Mesodermal cell (in vitro differentiated cells): Measurements from ENCODE around the gene C2.
A peak's percentile ranks its signal among the peaks of the same experiment; 100 is the strongest.

ENCODE experiments used
- H3K27ac ChIP-seq: 2 replicates; pipeline ENCODE4 v1.7.0; 2013; ENCODE audit warnings: mild to moderate bottlenecking, low read depth, low read length, moderate library complexity; ENCODE audit not compliant: severe bottlenecking
- H3K36me3 ChIP-seq: 2 replicates; pipeline ENCODE4 v1.7.1; 2013; ENCODE audit warnings: mild to moderate bottlenecking, low read length, moderate library complexity; ENCODE audit not compliant: control insufficient read depth, insufficient read depth
- H3K4me1 ChIP-seq: one replicate; pipeline ENCODE4 v1.7.1; 2013; ENCODE audit warnings: mild to moderate bottlenecking, low read length; ENCODE audit not compliant: insufficient read depth, control insufficient read depth, poor library complexity, severe bottlenecking
- H3K4me3 ChIP-seq: 2 replicates; pipeline ENCODE4 v1.7.0; 2013; ENCODE audit warnings: low read length, control low read depth, mild to moderate bottlenecking; ENCODE audit not compliant: insufficient read depth, poor library complexity, severe bottlenecking; ENCODE audit errors: extremely low read depth
- H3K9me3 ChIP-seq: 2 replicates; pipeline ENCODE4 v1.7.1; 2013; ENCODE audit warnings: mild to moderate bottlenecking, low read length, moderate library complexity; ENCODE audit not compliant: control insufficient read depth
- WGBS, 2 experiments: methylation state at CpG; one replicate each; pipeline ENCODE4 v1.1.5; 2013; ENCODE audit warnings: missing lambda C conversion rate in 2 of 2; ENCODE audit not compliant: insufficient coverage in 2 of 2; 5-methylcytosine and 5-hydroxymethylcytosine counted together

Gene C2

DNA sequence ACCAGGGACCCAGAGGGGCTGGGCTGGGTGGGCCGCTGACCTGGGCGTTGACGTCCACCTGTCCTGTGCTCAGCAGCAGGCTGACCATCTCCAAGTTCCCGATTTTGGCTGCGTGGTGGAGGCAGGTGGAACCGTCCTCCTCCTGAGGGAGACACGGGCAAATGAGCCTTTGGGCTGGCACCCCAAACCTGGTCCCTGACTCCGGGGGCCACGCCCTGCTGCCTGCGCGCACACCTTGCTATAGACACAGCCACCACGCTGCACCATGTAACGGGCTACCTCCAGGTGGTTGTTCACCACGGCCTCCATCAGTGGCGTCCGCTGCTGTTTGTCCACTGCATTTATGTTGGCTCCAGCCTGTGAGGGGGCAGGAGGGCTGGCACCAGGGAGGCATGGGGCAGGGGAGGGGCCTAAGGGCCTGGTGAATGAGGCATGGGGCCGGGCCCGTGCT is 41.0 kb upstream of the C2 start:
- H3K27ac ChIP-seq, result no peak overlapping the region
- peaks cover 91% of the 10 kb centered on the region for H3K36me3 ChIP-seq
- no peaks in the 10 kb centered on the region for H3K9me3 ChIP-seq
- no peak overlapping the region for H3K4me3 ChIP-seq
- H3K4me1 ChIP-seq, result no peaks in the 10 kb centered on the region
- 98 to 100% methylated on average over 15 to 18 of the region's 18 CpGs for WGBS, 2 experiments

DNA sequence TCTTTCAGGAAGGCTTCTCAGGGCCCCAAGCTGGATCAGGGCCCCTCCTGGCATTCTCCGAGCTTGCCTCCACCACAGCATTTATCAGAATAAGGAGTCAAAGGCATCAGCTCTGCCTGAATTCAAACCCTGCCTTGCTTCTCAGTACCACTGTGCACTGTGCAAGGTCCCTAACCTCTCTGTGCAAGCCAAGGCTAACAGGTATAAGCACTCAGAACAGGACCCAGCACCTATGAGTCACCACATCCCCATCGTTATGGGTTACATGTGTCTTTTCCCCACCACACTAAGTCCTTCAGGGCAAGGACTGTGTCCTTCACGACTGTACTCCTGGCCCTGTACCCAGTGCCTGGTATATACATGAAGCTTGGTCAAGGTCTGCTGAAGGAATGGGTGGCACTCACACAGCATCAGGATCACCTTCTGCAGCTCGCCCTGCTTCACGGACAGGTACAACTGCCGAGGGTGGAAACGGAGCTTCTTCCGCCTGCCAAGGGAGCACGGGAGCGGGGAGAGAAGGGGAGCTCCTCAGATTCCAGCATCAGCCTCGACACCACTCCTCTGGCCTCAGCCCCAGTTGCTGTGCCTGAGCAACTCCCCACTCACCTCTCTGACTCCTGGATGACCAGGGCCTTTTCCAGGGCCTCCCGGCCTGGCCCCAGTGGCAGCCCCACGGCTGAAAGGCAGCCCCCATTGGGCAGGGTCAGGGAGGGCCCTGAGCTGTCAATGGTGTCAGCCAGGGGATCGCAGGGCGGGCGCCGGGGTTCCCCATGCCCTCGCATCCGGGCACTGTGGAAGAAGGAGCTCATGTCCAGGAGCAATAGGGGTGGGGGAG is 40.1 kb upstream of the C2 start:
- Histone ChIP-seq H3K4me3 (no peak overlapping the region), H3K4me1 (no peaks in the 10 kb centered on the region), H3K36me3 (peaks cover 92% of the 10 kb centered on the region), H3K27ac (no peak overlapping the region), H3K9me3 (no peaks in the 10 kb centered on the region)
- WGBS, 2 experiments, result 97 to 100% methylated on average over 11 to 16 of the region's 19 CpGs

DNA sequence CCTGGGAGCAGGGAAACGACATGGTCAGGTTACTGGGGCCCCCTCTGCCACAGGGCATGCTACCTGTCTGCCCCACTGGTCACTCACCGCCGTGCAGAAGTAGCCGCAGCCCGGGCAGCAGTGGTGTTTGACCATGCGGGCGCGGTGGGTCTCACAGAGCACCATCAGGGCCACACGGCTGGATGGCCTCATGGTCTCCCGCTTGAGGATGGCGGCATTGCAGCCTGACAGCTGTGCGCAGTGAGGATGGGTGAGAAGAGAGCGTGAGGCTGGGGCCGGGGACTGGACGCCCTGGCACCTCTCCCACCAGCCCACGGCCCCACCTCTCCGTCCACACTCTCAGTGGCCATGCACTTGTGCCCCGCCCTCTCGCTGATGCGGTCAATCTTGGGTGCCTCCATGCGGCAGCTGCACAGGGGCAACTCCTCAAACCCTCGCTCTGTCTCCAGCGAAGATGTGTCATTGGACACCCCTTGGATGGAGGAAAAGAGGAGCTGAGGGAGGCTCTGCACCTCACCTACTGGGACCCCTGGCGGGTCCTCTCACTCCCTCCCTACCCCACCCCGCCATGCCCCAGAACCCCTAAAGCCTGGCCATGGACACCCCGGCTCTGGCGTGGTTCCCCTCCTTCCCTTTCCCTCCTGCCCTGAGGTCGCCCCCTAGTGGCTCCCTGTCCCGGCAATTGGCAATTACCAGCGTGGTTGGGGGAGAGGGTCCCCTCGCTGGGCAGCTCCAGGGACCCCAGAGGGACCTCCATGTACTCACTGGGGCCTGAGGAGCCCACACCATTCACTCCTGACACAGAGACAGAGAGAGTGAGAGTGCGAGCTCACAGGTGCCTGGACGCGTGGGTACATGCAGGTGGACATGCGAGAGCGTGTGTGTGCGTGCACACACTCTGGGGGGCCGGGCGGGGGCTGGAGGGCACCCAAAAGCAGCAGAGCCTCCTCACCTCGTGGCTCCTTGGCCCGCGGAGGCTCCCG is 39.0 kb upstream of the C2 start:
- H3K9me3 ChIP-seq, result no peaks in the 10 kb centered on the region
- no peaks in the 10 kb centered on the region for H3K4me1 ChIP-seq
- H3K27ac ChIP-seq, result no peak overlapping the region
- H3K4me3 ChIP-seq, result no peak overlapping the region
- 88 to 95% methylated on average over 28 to 34 of the region's 43 CpGs for WGBS, 2 experiments
- H3K36me3 ChIP-seq, result peaks cover 92% of the 10 kb centered on the region

DNA sequence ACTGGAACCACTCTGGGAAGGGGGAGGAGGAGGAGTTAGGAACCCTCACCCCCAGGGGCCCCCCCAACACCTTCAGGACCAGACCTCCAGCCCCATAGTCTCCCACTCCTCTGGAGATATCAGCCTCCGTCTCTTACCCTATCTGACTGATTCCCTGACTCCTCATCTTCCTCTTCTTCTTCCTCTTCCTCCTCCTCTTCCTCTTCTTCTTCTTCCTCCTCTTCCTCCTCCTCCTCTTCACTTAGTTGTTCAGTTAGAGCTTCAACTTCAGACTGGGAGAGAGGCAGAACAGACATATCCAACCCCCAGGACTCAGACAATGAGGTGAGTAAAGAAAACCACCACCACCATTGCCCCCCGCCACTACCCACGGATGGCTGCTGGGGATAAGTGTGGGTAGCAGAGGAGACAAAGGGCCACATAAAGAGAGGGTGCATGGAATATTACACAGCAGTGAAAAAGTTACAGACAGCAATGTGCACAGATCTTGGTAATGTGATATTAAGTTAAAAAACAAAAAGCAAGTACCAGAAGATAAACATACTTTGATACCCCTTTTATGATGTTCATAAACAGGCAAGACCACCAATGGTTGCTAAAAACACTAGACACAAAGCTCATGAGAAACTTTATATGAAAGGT is 38.1 kb upstream of the C2 start:
- Histone ChIP-seq H3K9me3 (no peaks in the 10 kb centered on the region), H3K4me1 (no peaks in the 10 kb centered on the region), H3K4me3 (no peak overlapping the region), H3K36me3 (peaks cover 94% of the 10 kb centered on the region), H3K27ac (no peak overlapping the region)
- WGBS, 2 experiments, result 100% methylated on average over 1 to 3 of the region's 3 CpGs

DNA sequence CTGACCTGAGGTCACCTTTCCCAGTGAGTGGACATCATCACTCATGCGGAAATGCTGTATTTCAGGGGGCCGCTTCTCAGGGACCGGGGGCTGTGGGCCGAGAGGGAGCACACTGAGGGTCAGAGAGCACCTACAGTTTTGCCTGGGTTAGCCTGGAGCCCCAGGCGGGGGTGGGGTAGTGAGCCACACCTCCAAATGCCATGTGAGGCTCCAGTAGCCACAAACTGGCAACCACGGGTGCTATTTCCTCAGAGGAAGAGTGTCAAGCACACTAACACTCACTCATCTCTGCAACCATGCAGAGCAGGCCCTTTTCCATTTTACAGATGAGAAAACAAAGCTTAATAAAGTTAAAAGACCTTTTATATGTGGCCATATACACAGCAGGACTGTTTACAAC is 34.7 kb upstream of the C2 start:
- Histone ChIP-seq H3K27ac (no peak overlapping the region), H3K4me1 (peaks cover 4% of the 10 kb centered on the region), H3K36me3 (peaks cover 81% of the 10 kb centered on the region), H3K9me3 (no peaks in the 10 kb centered on the region), H3K4me3 (no peak overlapping the region)
- 92% methylated on average over 2 to 5 of the region's 6 CpGs for WGBS, 2 experiments

DNA sequence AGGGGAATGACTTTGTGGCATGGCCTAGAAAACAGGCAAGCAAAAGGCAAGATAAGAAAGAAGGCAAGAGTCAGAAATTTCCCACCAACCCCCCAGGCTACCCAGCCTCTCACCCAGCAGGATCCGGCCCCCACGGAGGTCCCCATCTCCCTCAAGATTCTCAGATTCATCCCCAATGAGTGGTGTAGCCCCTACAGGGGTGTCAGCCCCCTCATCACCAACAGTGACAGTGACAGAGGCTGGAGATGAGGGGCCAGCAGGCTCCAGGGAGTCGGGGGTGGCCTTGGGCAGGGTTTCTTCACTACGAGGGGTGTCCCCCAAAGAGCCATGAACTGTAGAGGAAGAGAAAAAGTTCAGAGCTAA is 31.0 kb upstream of the C2 start:
- Histone ChIP-seq H3K4me3 (peak overlapping the region; percentile 86), H3K36me3 (peaks cover 53% of the 10 kb centered on the region), H3K9me3 (no peaks in the 10 kb centered on the region), H3K27ac (peak overlapping the region; percentile 41), H3K4me1 (peaks cover 19% of the 10 kb centered on the region)
- WGBS, 2 experiments, result 56% methylated on average over 4 of the region's 4 CpGs; no CpG with 5 or more reads in 1 of the 2 experiments

DNA sequence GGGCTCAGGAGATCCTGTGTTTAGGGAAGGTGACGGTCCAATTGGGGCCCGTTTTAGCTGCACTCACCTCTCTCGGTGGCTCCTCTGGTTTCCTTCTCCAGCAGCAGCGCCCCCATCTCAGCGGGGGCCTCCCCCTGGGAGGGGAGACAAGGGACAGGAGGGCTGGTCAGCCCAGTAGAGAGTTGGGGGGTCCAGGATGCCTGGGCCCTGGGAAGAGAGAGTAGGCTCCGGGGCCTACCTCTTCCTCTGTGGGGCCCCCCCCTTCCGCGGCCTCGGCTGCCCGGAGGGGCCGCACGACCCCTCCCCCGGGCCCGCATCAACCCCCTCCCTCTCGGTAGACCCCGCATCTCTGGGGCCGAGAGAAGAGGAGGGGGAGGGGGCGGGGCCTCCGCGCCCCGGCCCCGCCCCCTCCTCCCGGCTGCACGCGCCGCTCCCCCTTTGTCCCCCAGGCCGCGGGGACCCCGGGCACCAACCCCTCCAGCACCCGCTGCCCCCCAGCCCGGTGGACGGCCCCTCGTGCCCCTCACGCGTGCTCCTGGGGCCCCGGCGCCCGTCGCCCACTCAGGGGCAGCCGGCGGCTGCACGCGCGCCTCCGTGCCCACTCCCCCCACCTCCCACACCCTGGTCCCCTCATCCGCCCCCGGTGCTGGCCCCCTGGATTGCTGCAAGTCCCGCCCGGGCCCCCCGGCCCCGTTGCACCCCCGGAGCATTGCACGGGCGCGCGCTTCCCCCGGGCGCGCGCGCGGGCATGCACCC is 30.5 kb upstream of the C2 start:
- Histone ChIP-seq H3K27ac (peak overlapping the region; percentile 41), H3K4me1 (peaks cover 19% of the 10 kb centered on the region), H3K4me3 (peak overlapping the region; percentile 86), H3K36me3 (peaks cover 48% of the 10 kb centered on the region), H3K9me3 (no peaks in the 10 kb centered on the region)
- 0% methylated on average over 8 to 24 of the region's 62 CpGs for WGBS, 2 experiments

DNA sequence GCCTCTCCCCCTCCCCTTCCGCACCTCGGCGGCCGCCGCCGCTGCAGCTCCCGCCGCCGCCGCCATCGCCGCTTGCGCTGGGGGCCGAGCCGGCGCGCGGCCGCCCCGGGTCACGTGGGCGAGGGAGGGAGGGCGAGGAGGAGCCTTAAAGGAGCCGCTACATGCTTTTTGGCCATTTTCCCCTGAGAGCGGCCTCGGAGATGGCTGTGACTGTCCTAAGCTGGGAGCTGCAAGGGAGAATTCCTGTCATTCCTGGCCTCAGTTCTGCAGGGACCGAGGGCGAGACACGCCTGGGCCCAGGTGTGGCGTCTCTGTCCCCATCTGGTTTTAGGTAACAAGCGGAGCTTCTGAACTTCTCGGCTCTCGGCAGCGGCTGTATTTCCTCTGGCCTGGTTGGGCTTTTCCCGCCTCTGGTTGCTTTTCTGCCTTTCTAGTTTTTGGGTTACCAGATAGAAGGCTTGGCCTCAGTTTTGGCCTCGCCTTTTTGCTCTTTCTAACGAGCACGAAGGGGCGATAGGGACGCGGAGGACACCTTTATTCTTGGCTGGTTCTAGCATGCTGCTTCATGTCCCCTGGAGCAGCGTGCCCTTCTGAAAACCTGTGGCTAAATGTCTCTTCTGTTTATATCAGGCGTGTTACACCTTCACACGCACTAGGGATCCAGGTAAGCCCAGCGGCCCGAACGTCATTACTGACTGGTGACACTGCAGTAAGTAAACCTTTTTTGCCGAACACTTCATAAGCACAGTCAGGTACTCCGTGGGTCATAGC is 29.7 kb upstream of the C2 start, which contains the start of gene EHMT2:
Gene EHMT2, minus strand, starts transcription at position 87 of the 771 bp plus-strand sequence. Its CDS starts 21 bp downstream, at position 66.
- Histone ChIP-seq H3K9me3 (no peaks in the 10 kb centered on the region), H3K4me1 (peaks cover 19% of the 10 kb centered on the region), H3K4me3 (peak within 1 kb of the TSS; percentile 86), H3K27ac (peak within 1 kb of the TSS; percentile 59), H3K36me3 (peaks cover 41% of the 10 kb centered on the region)
- WGBS, 2 experiments, result 0 to 1% methylated on average over 30 to 43 of the region's 49 CpGs

DNA sequence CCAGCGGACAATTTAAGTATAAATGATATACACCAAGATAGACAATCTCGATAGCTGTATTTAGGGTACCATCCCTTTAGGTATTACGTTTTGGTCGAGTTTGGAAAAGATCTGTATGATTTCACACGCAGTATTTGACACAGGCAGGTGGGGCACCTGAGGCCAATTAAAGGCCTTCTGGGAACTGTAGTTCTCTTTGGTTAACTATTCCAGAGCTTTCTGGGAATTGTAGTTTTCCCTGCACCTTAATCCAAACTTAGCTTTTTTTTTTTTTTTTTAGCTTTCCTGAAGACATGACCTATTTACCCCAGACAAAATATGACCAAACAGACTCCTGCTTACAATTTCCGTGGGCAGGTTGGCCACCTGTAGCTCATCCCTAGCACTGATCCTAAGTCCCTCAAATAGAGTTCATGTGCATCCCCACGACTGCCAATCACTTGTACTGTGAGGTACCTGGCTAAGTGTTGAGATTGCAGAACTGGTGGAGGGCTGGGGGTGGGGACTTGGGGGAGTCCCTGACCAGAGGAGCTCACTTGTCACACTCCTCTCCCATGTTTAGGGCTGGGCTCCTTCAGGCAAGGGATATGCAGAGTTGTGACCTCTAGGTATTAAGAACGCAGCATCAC is 29.0 kb upstream of the C2 start:
- 19 to 45% methylated on average over 2 to 3 of the region's 8 CpGs for whole genome bisulfite sequencing, 2 experiments
- no peaks in the 10 kb centered on the region for H3K9me3 ChIP-seq
- H3K27ac ChIP-seq, result no peak overlapping the region
- peaks cover 34% of the 10 kb centered on the region for H3K36me3 ChIP-seq
- peak overlapping the region; percentile 86 for H3K4me3 ChIP-seq
- peaks cover 19% of the 10 kb centered on the region for H3K4me1 ChIP-seq
